HepG2 (cell line): Measurements from ENCODE around the gene ENG. TPM values are rescaled to one million over a fixed set of nuclear protein-coding genes. Genes with fewer than 3 reads are reported as not detected.

Experiments
- ATAC-seq: fragments of 200-7000 bp; cut with Tn5 transposase; 3 replicates; pipeline ENCODE4 v1.9.1; 2020; ENCODE audit warnings: mild to moderate bottlenecking, moderate library complexity
- BruUV-seq: library from RNA; stranded (reverse); fragments of 400-500 nt; replicated peaks from 2 replicates; lab custom pipeline; 2021; lab: Mats Ljungman, UMichigan
- CTCF ChIA-PET: fragments of 300-600 bp; formaldehyde crosslinking; extraction: SDS; loops from one replicate; lab custom pipeline; 2021; ENCODE audit warnings: low total read pairs, inconsistent platforms, low intra/inter-chr PET ratio; lab: Yijun Ruan, JAX
- POLR2A ChIA-PET: fragments of 350-600 bp; sonication (Branson Sonifier 250); formaldehyde crosslinking; loops from one replicate; lab custom pipeline; 2020; ENCODE audit warnings: antibody characterized with exemption, inconsistent platforms; lab: Yijun Ruan, JAX
- DNase-seq: peaks from one replicate; pipeline ENCODE4 v3.0.0-alpha.2; 2015; ENCODE audit warnings: low spot score
- FAIRE-seq: peaks from 3 replicates; lab custom pipeline; 2011; peaks lifted over from hg19 to GRCh38; lab: Jason Lieb, UNC
- H2AFZ ChIP-seq: one replicate; pipeline ENCODE4 v1.6.1; 2011; ENCODE audit warnings: low read length, inconsistent platforms
- H3K27ac ChIP-seq: fragments of 300-600 bp; 3 replicates; pipeline ENCODE4 v1.8.0; 2011; ENCODE audit warnings: mixed run types, mild to moderate bottlenecking, mixed read lengths, low read length, inconsistent platforms; ENCODE audit not compliant: insufficient read depth; ENCODE audit errors: extremely low read length
- H3K27me3 ChIP-seq, 2 experiments: fragments of 200-600 bp in 1 of 2; 2 replicates in 1 of 2; 3 replicates in 1 of 2; pipeline versions ENCODE4 v1.6.0 to v1.8.0; 2011; ENCODE audit warnings: low read length in 2 of 2, mild to moderate bottlenecking in 2 of 2, moderate library complexity in 2 of 2, inconsistent platforms in 1 of 2; ENCODE audit not compliant: insufficient read depth in 2 of 2, control insufficient read depth in 1 of 2
- H3K36me3 ChIP-seq, 2 experiments: fragments of 200-600 bp in 1 of 2; replicated peaks in 1 of 2; 2 replicates in 1 of 2; 3 replicates in 1 of 2; pipeline versions ENCODE4 v1.5.1 to v1.8.0; 2011; ENCODE audit warnings: low read length in 2 of 2, inconsistent platforms in 1 of 2; ENCODE audit not compliant: insufficient read depth in 2 of 2, control insufficient read depth in 1 of 2
- H3K4me1 ChIP-seq: 2 replicates; pipeline ENCODE4 v1.5.1; 2012; ENCODE audit warnings: low read length, inconsistent platforms; ENCODE audit not compliant: insufficient read depth
- H3K4me2 ChIP-seq: 2 replicates; pipeline ENCODE4 v1.6.0; 2011; ENCODE audit warnings: low read depth, low read length, inconsistent platforms
- H3K4me3 ChIP-seq, 3 experiments: fragments of 200-600 bp in 1 of 3; sonication (generic), shearing (Covaris generic) in 1 of 3; replicated peaks in 1 of 3; 2 replicates each; pipeline ENCODE4 v1.5.1; 2011 to 2016; ENCODE audit warnings: low read length in 3 of 3, inconsistent platforms in 2 of 3, low read depth in 2 of 3, mild to moderate bottlenecking in 2 of 3, control low read depth in 1 of 3, mixed read lengths in 1 of 3; ENCODE audit not compliant: insufficient read depth in 1 of 3
- H3K79me2 ChIP-seq: one replicate; pipeline ENCODE4 v1.6.1; 2011; ENCODE audit warnings: low read length, inconsistent platforms; ENCODE audit not compliant: insufficient read depth
- H3K9ac ChIP-seq: 2 replicates; pipeline ENCODE4 v1.6.0; 2011; ENCODE audit warnings: mild to moderate bottlenecking, low read depth, low read length, inconsistent platforms; ENCODE audit not compliant: insufficient read depth
- H3K9me3 ChIP-seq: 2 replicates; pipeline ENCODE4 v1.5.1; 2012; ENCODE audit warnings: mild to moderate bottlenecking, low read length
- H4K20me1 ChIP-seq: 2 replicates; pipeline ENCODE4 v1.6.0; 2011; ENCODE audit warnings: inconsistent platforms, mild to moderate bottlenecking, low read length, moderate library complexity; ENCODE audit not compliant: insufficient read depth
- AGO2 ChIP-seq: fragments of 200-400 bp; formaldehyde crosslinking; optimal IDR thresholded peaks from 2 replicates; pipeline ENCODE3; 2017; ENCODE audit warnings: mild to moderate bottlenecking, low read depth, low read length, moderate library complexity
- RFX3 ChIP-seq: IDR thresholded peaks from 2 replicates; pipeline ENCODE4 v1.6.1; 2016; ENCODE audit warnings: missing biosample characterization, missing genetic modification reagents
- SAP130 ChIP-seq: IDR thresholded peaks from 2 replicates; pipeline ENCODE4 v1.6.1; 2016; ENCODE audit warnings: low read depth
- SATB2 ChIP-seq: sonication (generic); formaldehyde crosslinking; IDR thresholded peaks from 2 replicates; pipeline ENCODE4 v1.5.0; 2020; ENCODE audit warnings: missing genetic modification reagents
- SUZ12 ChIP-seq: fragments of 150-350 bp; IDR thresholded peaks from 2 replicates; pipeline ENCODE4 v1.6.1; 2014; ENCODE audit warnings: low read depth, low read length
- TBP ChIP-seq: sonication (generic); formaldehyde crosslinking; IDR thresholded peaks from 2 replicates; pipeline ENCODE4 v1.5.0; 2020; ENCODE audit warnings: missing genetic modification reagents
- ZNF251 ChIP-seq: sonication (generic); formaldehyde crosslinking; IDR thresholded peaks from 2 replicates; pipeline ENCODE4 v1.9.0; 2021; ENCODE audit warnings: mild to moderate bottlenecking, missing genetic modification reagents
- ZNF7 ChIP-seq: IDR thresholded peaks from 2 replicates; pipeline ENCODE4 v1.6.1; 2016; ENCODE audit warnings: missing biosample characterization, missing genetic modification reagents
- ZNF737 ChIP-seq: sonication (generic); formaldehyde crosslinking; IDR thresholded peaks from 2 replicates; pipeline ENCODE4 v1.5.0; 2020; ENCODE audit warnings: missing genetic modification reagents, mild to moderate bottlenecking, borderline replicate concordance
- WGBS: methylation state at CpG from one replicate; pipeline ENCODE4 v1.1.6; 2017; ENCODE audit warnings: low lambda C conversion rate; 5-methylcytosine and 5-hydroxymethylcytosine counted together
- in situ Hi-C: cut with HindIII; loops from 2 replicates; pipeline ENCODE4 v1.10.0; 2017; ENCODE audit warnings: low pct_unique_long_range_greater_than_20kb; ENCODE audit not compliant: extremely low pct_ligation_motif_present
- intact Hi-C: fragments of 100-400 bp; cut with micrococcal nuclease; formaldehyde crosslinking; loops from one replicate; pipeline ENCODE4 v1.10.0; 2022; ENCODE audit not compliant: unreplicated experiment
- polyA plus RNA-seq, 8 experiments: library from polyadenylated mRNA; depleted of rRNA in 3 of 8; stranded (reverse) in 7 of 8; unstranded in 1 of 8; fragments of >200 nt; fragmentation: Illumina TruSeq in 4 of 8; extraction: Trizol in 4 of 8; gene quantifications; 2 replicates each; pipeline versions ENCODE4 v1.2.1 to v1.2.3, GENCODE V29; 2011 to 2016; ENCODE audit warnings: low read depth in 4 of 8, missing spikeins in 1 of 8, mixed read lengths in 1 of 8; ENCODE audit not compliant: insufficient read depth in 1 of 8
- total RNA-seq, 5 experiments: library from RNA; depleted of rRNA; stranded (reverse); fragments of >200 nt; fragmentation: Illumina TruSeq; extraction: Trizol; gene quantifications; 2 replicates each; pipeline ENCODE4 v1.2.3, GENCODE V29; 2016; ENCODE audit warnings: low read depth in 1 of 5
- TF ChIP-seq, protein P1 (sequence below): sonication (generic); formaldehyde crosslinking; IDR thresholded peaks from 2 replicates; pipeline ENCODE4 v1.5.1; 2020; ENCODE audit warnings: mild to moderate bottlenecking, missing genetic modification reagents, borderline replicate concordance
- TF ChIP-seq, protein P2 (sequence below): sonication (generic); formaldehyde crosslinking; IDR thresholded peaks from 2 replicates; pipeline ENCODE4 v1.5.0; 2020; ENCODE audit warnings: missing genetic modification reagents, mild to moderate bottlenecking, borderline replicate concordance
- TF ChIP-seq, protein P3 (sequence below): sonication (generic); formaldehyde crosslinking; IDR thresholded peaks from 2 replicates; pipeline ENCODE4 v1.8.1; 2023; ENCODE audit warnings: missing genetic modification reagents, mild to moderate bottlenecking, borderline replicate concordance
- TF ChIP-seq, protein P4 (sequence below): sonication (generic); formaldehyde crosslinking; IDR thresholded peaks from 2 replicates; pipeline ENCODE4 v1.5.0; 2020; ENCODE audit warnings: mild to moderate bottlenecking, missing genetic modification reagents, moderate library complexity
- TF ChIP-seq, protein P5 (sequence below): sonication (generic); formaldehyde crosslinking; IDR thresholded peaks from 2 replicates; pipeline ENCODE4 v1.9.0; 2022; ENCODE audit warnings: low read depth, missing genetic modification reagents

Gene ENG
- total and polyA plus RNA-seq, 2 of the 13 experiments (the other 11 are each of a cell fraction or from before 2014, with no cell fraction given), result 0.02 to 1.1 TPM

DNA sequence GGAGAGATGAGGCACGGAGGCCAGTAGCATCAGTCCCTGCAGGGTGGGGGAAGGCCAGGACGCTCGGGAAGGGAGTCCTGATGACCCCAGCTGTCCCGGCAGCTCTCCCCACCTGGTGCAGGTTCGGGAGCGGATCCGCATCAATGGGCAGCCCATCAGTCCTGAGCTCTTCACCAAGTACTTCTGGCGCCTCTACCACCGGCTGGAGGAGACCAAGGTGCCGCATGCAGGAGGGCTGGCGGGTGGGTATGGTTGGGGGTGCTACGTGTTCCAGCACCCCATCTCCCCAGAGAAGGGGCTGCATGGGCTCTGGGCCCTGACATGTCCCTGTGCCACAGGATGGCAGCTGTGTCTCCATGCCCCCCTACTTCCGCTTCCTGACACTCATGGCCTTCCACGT, 47.6 kb downstream of the ENG start:
- H3K4me1 ChIP-seq, result peaks cover 19% of the 10 kb centered on the region
- POLR2A ChIA-PET, result no interaction called here
- no peak overlapping the region for H3K9ac ChIP-seq
- H3K79me2 ChIP-seq, result peaks cover 15% of the 10 kb centered on the region
- H3K9me3 ChIP-seq, result no peaks in the 10 kb centered on the region
- H3K36me3 ChIP-seq, result peaks cover 13 to 35% of the 10 kb centered on the region in 2 experiments; a peak in 4 of 5 replicates
- DNase-seq (no peak), FAIRE-seq (no peak), ATAC-seq (no peak)
- 95% methylated on average over 9 of the region's 14 CpGs for WGBS
- no peak overlapping the region for H3K4me2 ChIP-seq
- CTCF ChIA-PET, result no interaction called here
- in situ Hi-C loops, result no loop called here
- no peak overlapping the region for H3K27ac ChIP-seq
- no peak overlapping the region for H2AFZ ChIP-seq
- no TSS peak for BruUV-seq
- H3K27me3 ChIP-seq, result no peaks in the 10 kb centered on the region; a peak in 1 of 5 replicates
- TF ChIP-seq ZNF737 (no peak), AGO2 (peak; percentile 45)
- TF ChIP-seq, protein P1, sequence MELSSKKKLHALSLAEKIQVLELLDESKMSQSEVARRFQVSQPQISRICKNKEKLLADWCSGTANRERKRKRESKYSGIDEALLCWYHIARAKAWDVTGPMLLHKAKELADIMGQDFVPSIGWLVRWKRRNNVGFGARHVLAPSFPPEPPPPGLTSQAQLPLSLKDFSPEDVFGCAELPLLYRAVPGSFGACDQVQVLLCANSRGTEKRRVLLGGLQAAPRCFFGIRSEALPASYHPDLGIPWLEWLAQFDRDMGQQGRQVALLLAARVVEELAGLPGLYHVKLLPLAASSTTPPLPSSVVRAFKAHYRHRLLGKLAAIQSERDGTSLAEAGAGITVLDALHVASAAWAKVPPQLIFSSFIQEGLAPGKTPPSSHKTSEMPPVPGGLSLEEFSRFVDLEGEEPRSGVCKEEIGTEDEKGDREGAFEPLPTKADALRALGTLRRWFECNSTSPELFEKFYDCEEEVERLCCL, result no peak
- TF ChIP-seq, all 625 proteins: peak for 1
- intact Hi-C loops, result no loop called here
- Histone ChIP-seq H3K4me3 (no peak overlapping the region), H4K20me1 (no peaks in the 10 kb centered on the region; the same call in 1 of the 2 replicates)

DNA sequence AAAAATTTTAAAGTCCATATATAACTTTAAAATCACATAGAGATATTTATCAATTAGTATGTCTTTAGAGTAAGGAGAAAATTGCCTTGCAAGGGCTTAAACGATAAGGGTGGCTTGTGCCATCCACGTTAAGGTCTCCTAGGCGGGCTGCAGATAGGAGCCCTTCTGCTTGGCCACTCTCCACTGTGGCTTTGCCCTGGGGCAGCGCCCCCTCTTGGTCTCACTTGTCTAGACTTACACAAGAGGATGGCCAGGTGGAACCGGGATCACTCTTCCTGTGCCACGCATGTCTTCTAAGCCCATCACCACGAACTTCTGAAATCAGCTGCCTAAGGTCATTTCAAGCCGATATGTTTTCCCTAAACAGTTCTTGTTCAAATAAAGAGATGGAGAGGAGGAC, 48.8 kb downstream of the ENG start:
- peaks cover 30% of the 10 kb centered on the region for H3K4me1 ChIP-seq
- peaks cover 12 to 32% of the 10 kb centered on the region in 2 experiments; a peak in 4 of 5 replicates for H3K36me3 ChIP-seq
- WGBS, result 76% methylated on average over 8 of the region's 8 CpGs
- H3K4me2 ChIP-seq, result no peak overlapping the region
- no peak for FAIRE-seq
- in situ Hi-C loops (no loop called here), intact Hi-C loops (no loop called here)
- H3K9me3 ChIP-seq, result no peaks in the 10 kb centered on the region
- ChIA-PET POLR2A (no interaction called here), CTCF (interaction anchor here (1.1 kb wide), 1 partner anchor 64 kb away, joined by 3 read pairs; no protein-coding TSS in a partner anchor)
- H2AFZ ChIP-seq, result no peak overlapping the region
- H3K27me3 ChIP-seq, result no peaks in the 10 kb centered on the region; a peak in 1 of 5 replicates
- H4K20me1 ChIP-seq, result no peaks in the 10 kb centered on the region; the same call in 1 of the 2 replicates
- no peak overlapping the region for H3K27ac ChIP-seq
- BruUV-seq, result TSS peak; percentile 51
- peaks cover 15% of the 10 kb centered on the region for H3K79me2 ChIP-seq
- peak; percentile 17; the same call in 1 of the 3 replicates for ATAC-seq
- peak; percentile 51 for DNase-seq
- H3K4me3 ChIP-seq, result no peak overlapping the region
- no peak overlapping the region for H3K9ac ChIP-seq
- TF ChIP-seq TBP (no peak), RFX3 (CRISPR knock-in tag) (no peak), ZNF251 (CRISPR knock-in tag) (no peak), SAP130 (CRISPR knock-in tag) (peak; percentile 32; the same call in 1 of the 2 replicates), SATB2 (CRISPR knock-in tag) (no peak), ZNF7 (CRISPR knock-in tag) (no peak), SUZ12 (no peak)
- TF ChIP-seq, protein P2, sequence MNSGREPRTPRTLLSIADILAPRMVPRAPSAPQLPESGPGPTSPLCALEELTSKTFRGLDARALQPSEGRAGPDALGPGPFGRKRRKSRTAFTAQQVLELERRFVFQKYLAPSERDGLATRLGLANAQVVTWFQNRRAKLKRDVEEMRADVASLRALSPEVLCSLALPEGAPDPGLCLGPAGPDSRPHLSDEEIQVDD (CRISPR knock-in tag), result no peak
- TF ChIP-seq, protein P3, sequence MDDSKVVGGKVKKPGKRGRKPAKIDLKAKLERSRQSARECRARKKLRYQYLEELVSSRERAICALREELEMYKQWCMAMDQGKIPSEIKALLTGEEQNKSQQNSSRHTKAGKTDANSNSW (CRISPR knock-in tag), result no peak
- TF ChIP-seq, protein P4, sequence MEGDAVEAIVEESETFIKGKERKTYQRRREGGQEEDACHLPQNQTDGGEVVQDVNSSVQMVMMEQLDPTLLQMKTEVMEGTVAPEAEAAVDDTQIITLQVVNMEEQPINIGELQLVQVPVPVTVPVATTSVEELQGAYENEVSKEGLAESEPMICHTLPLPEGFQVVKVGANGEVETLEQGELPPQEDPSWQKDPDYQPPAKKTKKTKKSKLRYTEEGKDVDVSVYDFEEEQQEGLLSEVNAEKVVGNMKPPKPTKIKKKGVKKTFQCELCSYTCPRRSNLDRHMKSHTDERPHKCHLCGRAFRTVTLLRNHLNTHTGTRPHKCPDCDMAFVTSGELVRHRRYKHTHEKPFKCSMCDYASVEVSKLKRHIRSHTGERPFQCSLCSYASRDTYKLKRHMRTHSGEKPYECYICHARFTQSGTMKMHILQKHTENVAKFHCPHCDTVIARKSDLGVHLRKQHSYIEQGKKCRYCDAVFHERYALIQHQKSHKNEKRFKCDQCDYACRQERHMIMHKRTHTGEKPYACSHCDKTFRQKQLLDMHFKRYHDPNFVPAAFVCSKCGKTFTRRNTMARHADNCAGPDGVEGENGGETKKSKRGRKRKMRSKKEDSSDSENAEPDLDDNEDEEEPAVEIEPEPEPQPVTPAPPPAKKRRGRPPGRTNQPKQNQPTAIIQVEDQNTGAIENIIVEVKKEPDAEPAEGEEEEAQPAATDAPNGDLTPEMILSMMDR (CRISPR knock-in tag), result peak; percentile 71
- TF ChIP-seq, protein P5, sequence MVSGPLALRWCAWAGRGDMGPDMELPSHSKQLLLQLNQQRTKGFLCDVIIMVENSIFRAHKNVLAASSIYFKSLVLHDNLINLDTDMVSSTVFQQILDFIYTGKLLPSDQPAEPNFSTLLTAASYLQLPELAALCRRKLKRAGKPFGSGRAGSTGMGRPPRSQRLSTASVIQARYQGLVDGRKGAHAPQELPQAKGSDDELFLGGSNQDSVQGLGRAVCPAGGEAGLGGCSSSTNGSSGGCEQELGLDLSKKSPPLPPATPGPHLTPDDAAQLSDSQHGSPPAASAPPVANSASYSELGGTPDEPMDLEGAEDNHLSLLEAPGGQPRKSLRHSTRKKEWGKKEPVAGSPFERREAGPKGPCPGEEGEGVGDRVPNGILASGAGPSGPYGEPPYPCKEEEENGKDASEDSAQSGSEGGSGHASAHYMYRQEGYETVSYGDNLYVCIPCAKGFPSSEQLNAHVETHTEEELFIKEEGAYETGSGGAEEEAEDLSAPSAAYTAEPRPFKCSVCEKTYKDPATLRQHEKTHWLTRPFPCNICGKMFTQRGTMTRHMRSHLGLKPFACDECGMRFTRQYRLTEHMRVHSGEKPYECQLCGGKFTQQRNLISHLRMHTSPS (CRISPR knock-in tag), result no peak
